Endothelial cell of umbilical vein (primary cell): Measurements from ENCODE around the gene IDH3A. TPM values are rescaled to one million over a fixed set of nuclear protein-coding genes. Genes with fewer than 3 reads are reported as not detected.

Source experiments
- BruUV-seq: library from RNA; stranded (reverse); fragments of 400-500 nt; replicated peaks from 2 replicates; lab custom pipeline; 2021; lab: Mats Ljungman, UMichigan
- CTCF ChIA-PET: fragments of 300-600, 350-600 bp; sonication (Branson Sonifier 250); formaldehyde crosslinking; loops from one replicate; lab custom pipeline; 2021; ENCODE audit warnings: antibody characterized with exemption, inconsistent platforms; lab: Charles Lee
- POLR2A ChIA-PET: fragments of 300-600, 350-600 bp; sonication (Branson Sonifier 250); formaldehyde crosslinking; loops from one replicate; lab custom pipeline; 2021; ENCODE audit warnings: antibody characterized with exemption, inconsistent platforms; lab: Charles Lee
- DNase-seq: peaks from one replicate; pipeline ENCODE4 v3.0.0-alpha.2; 2011; ENCODE audit warnings: low read depth, low spot score
- FAIRE-seq: peaks from 2 replicates; lab custom pipeline; 2011; peaks lifted over from hg19 to GRCh38; lab: Jason Lieb, UNC
- H2AFZ ChIP-seq: 2 replicates; pipeline ENCODE4 v1.6.0; 2012; ENCODE audit warnings: low read depth, low read length, control low read depth, inconsistent platforms
- H3K27ac ChIP-seq: 2 replicates; pipeline ENCODE4 v1.5.1; 2011; ENCODE audit warnings: low read depth, mild to moderate bottlenecking, control low read depth, low read length, moderate library complexity; ENCODE audit not compliant: insufficient read depth
- H3K27me3 ChIP-seq, 2 experiments: 2 replicates each; pipeline versions ENCODE4 v1.6.0 to v1.6.1; 2011; ENCODE audit warnings: low read length in 2 of 2, mixed read lengths in 1 of 2; ENCODE audit not compliant: control insufficient read depth in 2 of 2, insufficient read depth in 2 of 2
- H3K36me3 ChIP-seq, 2 experiments: 2 replicates in 1 of 2; 3 replicates in 1 of 2; pipeline ENCODE4 v1.5.1; 2011; ENCODE audit warnings: low read length in 2 of 2, mild to moderate bottlenecking in 1 of 2, moderate library complexity in 1 of 2; ENCODE audit not compliant: control insufficient read depth in 2 of 2, insufficient read depth in 2 of 2; ENCODE audit errors: extremely low read depth in 1 of 2
- H3K4me1 ChIP-seq: 3 replicates; pipeline ENCODE4 v1.5.1; 2011; ENCODE audit warnings: mild to moderate bottlenecking, low read length; ENCODE audit not compliant: control insufficient read depth, insufficient read depth; ENCODE audit errors: extremely low read depth
- H3K4me2 ChIP-seq: 2 replicates; pipeline ENCODE4 v1.6.1; 2011; ENCODE audit warnings: low read length, control low read depth, mixed read lengths; ENCODE audit not compliant: insufficient read depth
- H3K4me3 ChIP-seq, 3 experiments: fragments of 200-600 bp in 1 of 3; sonication (generic), shearing (Covaris generic) in 1 of 3; replicated peaks in 1 of 3; 2 replicates each; pipeline ENCODE4 v1.5.1; 2011 to 2016; ENCODE audit warnings: control low read depth in 3 of 3, low read length in 3 of 3, mild to moderate bottlenecking in 2 of 3, inconsistent platforms in 1 of 3, low read depth in 1 of 3, moderate library complexity in 1 of 3; ENCODE audit not compliant: insufficient read depth in 1 of 3
- H3K79me2 ChIP-seq: 2 replicates; pipeline ENCODE4 v1.6.0; 2012; ENCODE audit warnings: low read length, inconsistent platforms; ENCODE audit not compliant: control insufficient read depth, insufficient read depth
- H3K9ac ChIP-seq: replicated peaks from 2 replicates; pipeline ENCODE3; 2011; ENCODE audit warnings: low read length, control low read depth; ENCODE audit not compliant: insufficient read depth; ENCODE audit errors: extremely low read depth
- H3K9me1 ChIP-seq: replicated peaks from 3 replicates; pipeline ENCODE4 v1.6.0; 2011; ENCODE audit warnings: mild to moderate bottlenecking, low read length; ENCODE audit not compliant: control insufficient read depth, insufficient read depth; ENCODE audit errors: extremely low read depth
- H3K9me3 ChIP-seq: replicated peaks from 2 replicates; pipeline ENCODE4 v1.5.1; 2012; ENCODE audit warnings: low read length, inconsistent platforms; ENCODE audit not compliant: control insufficient read depth, insufficient read depth
- H4K20me1 ChIP-seq: replicated peaks from 2 replicates; pipeline ENCODE3; 2011; ENCODE audit warnings: mild to moderate bottlenecking, low read length; ENCODE audit not compliant: control insufficient read depth, insufficient read depth; ENCODE audit errors: extremely low read depth
- EZH2 ChIP-seq: IDR thresholded peaks from 2 replicates; pipeline ENCODE4 v1.6.1; 2012; ENCODE audit warnings: borderline replicate concordance, low read depth, mild to moderate bottlenecking, moderate library complexity, low read length, inconsistent platforms; ENCODE audit not compliant: severe bottlenecking
- FOS ChIP-seq: IDR thresholded peaks from 2 replicates; pipeline ENCODE4 v1.6.1; 2011; ENCODE audit warnings: mild to moderate bottlenecking, low read length, moderate library complexity, borderline replicate concordance; ENCODE audit not compliant: insufficient read depth
- GATA2 ChIP-seq: IDR thresholded peaks from 2 replicates; pipeline ENCODE4 v1.7.0; 2011; ENCODE audit warnings: low read depth, mild to moderate bottlenecking, moderate library complexity, mixed read lengths, low read length; ENCODE audit not compliant: insufficient read length, insufficient read depth
- JUN ChIP-seq: IDR thresholded peaks from 2 replicates; pipeline ENCODE4 v1.6.1; 2011; ENCODE audit warnings: borderline replicate concordance, low read depth; ENCODE audit not compliant: insufficient read length, insufficient read depth
- MYC ChIP-seq: IDR thresholded peaks from one replicate; pipeline ENCODE4 v1.6.1; 2011; ENCODE audit warnings: mild to moderate bottlenecking, low read depth, low read length
- POLR2A ChIP-seq: IDR thresholded peaks from 2 replicates; pipeline ENCODE4 v1.6.1; 2012; ENCODE audit warnings: low read depth, mild to moderate bottlenecking, control low read depth, low read length
- POLR2AphosphoS5 ChIP-seq: IDR thresholded peaks from 2 replicates; pipeline ENCODE4 v1.6.1; 2012; ENCODE audit warnings: low read depth, mild to moderate bottlenecking, control low read depth, low read length, moderate library complexity; ENCODE audit not compliant: insufficient read depth
- dilution Hi-C: fragments of 300-500 bp; cut with MboI; formaldehyde crosslinking; loops from one replicate; pipeline ENCODE4 v1.15.0; 2019; ENCODE audit warnings: low sequenced_read_pairs; ENCODE audit not compliant: extremely low pct_ligation_motif_present
- intact Hi-C: fragments of 100-400 bp; cut with micrococcal nuclease; formaldehyde crosslinking; loops from one replicate; pipeline ENCODE4 v1.10.0; 2022
- polyA plus RNA-seq, 4 experiments: library from polyadenylated mRNA; depleted of rRNA in 3 of 4; stranded (reverse) in 3 of 4; unstranded in 1 of 4; fragments of >200 nt; gene quantifications; 2 replicates each; pipeline versions ENCODE4 v1.2.1 to v1.2.3, GENCODE V29; 2011 to 2012; ENCODE audit warnings: missing spikeins in 1 of 4
- total RNA-seq: library from RNA; stranded (reverse); gene quantifications from 2 replicates; pipeline ENCODE4 v1.2.3, GENCODE V29; 2021
- TF ChIP-seq, protein P1 (sequence below), 2 donors: IDR thresholded peaks; 1 replicate in 1 of 2; 2 replicates in 1 of 2; pipeline ENCODE4 v1.5.1; 2011; ENCODE audit warnings: low read length in 2 of 2, mild to moderate bottlenecking in 2 of 2, moderate library complexity in 2 of 2, control low read depth in 1 of 2, inconsistent platforms in 1 of 2, low read depth in 1 of 2; ENCODE audit not compliant: insufficient read depth in 1 of 2; ENCODE audit errors: extremely low read depth in 1 of 2
- TF ChIP-seq, protein P2 (sequence below): IDR thresholded peaks from 2 replicates; pipeline ENCODE4 v1.6.1; 2011; ENCODE audit not compliant: insufficient read depth, insufficient read length

Gene IDH3A
- total and polyA plus RNA-seq, 2 donors (not counting 3 experiments of a cell fraction or from before 2014, with no cell fraction given) = 35.5 to 63.9 TPM

DNA sequence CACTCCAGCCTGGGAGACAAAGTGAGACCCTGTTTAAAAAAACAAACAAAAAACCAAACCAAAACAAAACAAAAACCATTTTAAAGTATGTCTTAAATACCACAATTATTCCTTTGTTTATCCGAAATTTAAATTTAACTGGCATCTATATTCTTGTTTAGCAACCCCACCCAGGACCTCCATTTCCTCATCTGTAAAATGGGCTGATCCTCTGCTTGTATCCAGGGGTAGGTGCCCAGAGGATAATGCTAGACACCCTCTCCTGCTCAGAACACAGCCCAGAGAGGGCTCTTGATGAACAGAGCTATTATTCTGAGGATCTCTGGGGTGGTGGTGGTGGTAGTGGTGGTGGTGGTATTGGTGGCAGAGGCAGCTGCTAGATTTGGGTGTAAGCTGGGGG, 47.0 kb upstream of the IDH3A start:
- H3K4me3 ChIP-seq = no peak overlapping the region
- no peaks in the 10 kb centered on the region for H3K9me1 ChIP-seq
- no peaks in the 10 kb centered on the region for H3K9me3 ChIP-seq
- no peaks in the 10 kb centered on the region for H4K20me1 ChIP-seq
- FAIRE-seq (no peak), DNase-seq (no peak)
- H3K79me2 ChIP-seq = no peaks in the 10 kb centered on the region
- CTCF ChIA-PET = interaction anchor here (1.0 to 1.2 kb wide), 2 partner anchors 10 to 18 kb away, joined by 3 read pairs; partner anchors contain the start of gene SH2D7
- H3K4me2 ChIP-seq = no peak overlapping the region
- POLR2A ChIA-PET = no interaction called here
- H3K27me3 ChIP-seq = no peaks in the 10 kb centered on the region
- dilution Hi-C loops = no loop called here
- H2AFZ ChIP-seq = no peak overlapping the region
- H3K27ac ChIP-seq = no peak overlapping the region
- intact Hi-C loops = no loop called here
- TF ChIP-seq POLR2A (no peak), POLR2AphosphoS5 (no peak), GATA2 (no peak), FOS (no peak), MYC (no peak)
- H3K9ac ChIP-seq = no peak overlapping the region
- peaks cover 17% of the 10 kb centered on the region for H3K4me1 ChIP-seq
- no TSS peak for BruUV-seq
- H3K36me3 ChIP-seq = no peaks in the 10 kb centered on the region

DNA sequence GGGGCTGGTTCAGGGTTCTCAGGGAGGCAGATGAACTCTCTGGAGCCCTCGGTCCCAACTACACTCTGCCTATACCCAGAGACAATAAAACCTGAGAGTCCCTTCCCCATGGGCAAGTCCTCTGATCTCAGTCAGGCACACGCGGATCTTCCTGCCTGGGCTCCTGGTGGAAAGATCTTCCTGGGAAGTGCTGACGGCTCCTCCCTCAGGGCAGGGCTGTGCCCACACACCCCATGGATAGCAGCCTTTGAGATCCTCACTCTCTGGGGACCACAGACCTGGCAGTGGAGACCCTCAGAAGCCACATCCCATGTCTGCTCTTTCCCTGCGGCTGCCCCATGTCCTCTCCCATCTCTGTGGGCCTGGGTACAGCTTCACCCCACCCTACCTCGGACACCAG, 46.4 kb upstream of the IDH3A start:
- H3K27me3 ChIP-seq = no peaks in the 10 kb centered on the region
- no peak overlapping the region for H3K27ac ChIP-seq
- H3K4me1 ChIP-seq = peaks cover 17% of the 10 kb centered on the region
- TF ChIP-seq FOS (no peak), POLR2A (no peak), MYC (no peak), GATA2 (no peak), EZH2 (no peak), POLR2AphosphoS5 (no peak), JUN (no peak)
- TF ChIP-seq, protein P1, sequence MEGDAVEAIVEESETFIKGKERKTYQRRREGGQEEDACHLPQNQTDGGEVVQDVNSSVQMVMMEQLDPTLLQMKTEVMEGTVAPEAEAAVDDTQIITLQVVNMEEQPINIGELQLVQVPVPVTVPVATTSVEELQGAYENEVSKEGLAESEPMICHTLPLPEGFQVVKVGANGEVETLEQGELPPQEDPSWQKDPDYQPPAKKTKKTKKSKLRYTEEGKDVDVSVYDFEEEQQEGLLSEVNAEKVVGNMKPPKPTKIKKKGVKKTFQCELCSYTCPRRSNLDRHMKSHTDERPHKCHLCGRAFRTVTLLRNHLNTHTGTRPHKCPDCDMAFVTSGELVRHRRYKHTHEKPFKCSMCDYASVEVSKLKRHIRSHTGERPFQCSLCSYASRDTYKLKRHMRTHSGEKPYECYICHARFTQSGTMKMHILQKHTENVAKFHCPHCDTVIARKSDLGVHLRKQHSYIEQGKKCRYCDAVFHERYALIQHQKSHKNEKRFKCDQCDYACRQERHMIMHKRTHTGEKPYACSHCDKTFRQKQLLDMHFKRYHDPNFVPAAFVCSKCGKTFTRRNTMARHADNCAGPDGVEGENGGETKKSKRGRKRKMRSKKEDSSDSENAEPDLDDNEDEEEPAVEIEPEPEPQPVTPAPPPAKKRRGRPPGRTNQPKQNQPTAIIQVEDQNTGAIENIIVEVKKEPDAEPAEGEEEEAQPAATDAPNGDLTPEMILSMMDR (IDR thresholded peaks at IDR 0.05; ENCODE audit: extremely low read depth in 1 of 2, insufficient read depth in 1 of 2, low read depth in 1 of 2, low read length in 2 of 2) = no peak
- TF ChIP-seq, protein P2, sequence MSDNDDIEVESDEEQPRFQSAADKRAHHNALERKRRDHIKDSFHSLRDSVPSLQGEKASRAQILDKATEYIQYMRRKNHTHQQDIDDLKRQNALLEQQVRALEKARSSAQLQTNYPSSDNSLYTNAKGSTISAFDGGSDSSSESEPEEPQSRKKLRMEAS = no peak
- no peak overlapping the region for H3K4me2 ChIP-seq
- H3K79me2 ChIP-seq = no peaks in the 10 kb centered on the region
- intact Hi-C loops (no loop called here), dilution Hi-C loops (no loop called here)
- no peak overlapping the region for H2AFZ ChIP-seq
- no peaks in the 10 kb centered on the region for H4K20me1 ChIP-seq
- no peak overlapping the region for H3K4me3 ChIP-seq
- H3K9me3 ChIP-seq = no peaks in the 10 kb centered on the region
- H3K9me1 ChIP-seq = no peaks in the 10 kb centered on the region
- no TSS peak for BruUV-seq
- no peak for FAIRE-seq
- no peak overlapping the region for H3K9ac ChIP-seq
- no peaks in the 10 kb centered on the region for H3K36me3 ChIP-seq
- CTCF ChIA-PET = interaction anchor here (1.2 kb wide), 1 partner anchor 19 kb away, joined by 3 read pairs; no protein-coding TSS in a partner anchor
- DNase-seq = no peak
- POLR2A ChIA-PET = no interaction called here
